K562 (cell line): ENCODE measurements around the gene UBXN6. TPM values are rescaled to one million over a fixed set of nuclear protein-coding genes. Genes with fewer than 3 reads are reported as not detected.

ENCODE experiments used
- BMI1 ChIP-seq: fragments of 150-350 bp; IDR thresholded peaks from 2 replicates; pipeline ENCODE4 v1.6.1; 2014; ENCODE audit warnings: low read length
- HNRNPL ChIP-seq: fragments of 200-400 bp; formaldehyde crosslinking; IDR thresholded peaks from 2 replicates; pipeline ENCODE4 v1.6.1; 2017; ENCODE audit warnings: low read depth, mild to moderate bottlenecking, low read length
- MAZ ChIP-seq, 2 experiments: fragments of 450-650 bp in 1 of 2; sonication (generic) in 1 of 2; formaldehyde crosslinking; IDR thresholded peaks in 1 of 2; conservative IDR thresholded peaks in 1 of 2; 2 replicates each; pipeline versions ENCODE4 v1.4.0 to v1.5.0; 2020; ENCODE audit warnings: mild to moderate bottlenecking in 1 of 2, missing genetic modification reagents in 1 of 2
- MCM5 ChIP-seq: fragments of 450-650 bp; IDR thresholded peaks from 2 replicates; pipeline ENCODE4 v1.6.1; 2016; ENCODE audit warnings: low read depth
- MLLT1 ChIP-seq, 2 experiments: fragments of 450-650 bp; IDR thresholded peaks; 2 replicates each; pipeline ENCODE4 v1.6.1; 2016
- MYC ChIP-seq, 2 experiments: fragments of 250-450 bp in 1 of 2; sonication (Bioruptor Pico) in 1 of 2; IDR thresholded peaks; 2 replicates each; pipeline versions ENCODE4 v1.5.1 to v1.6.1; 2012 to 2021; ENCODE audit warnings: low read depth in 2 of 2, borderline replicate concordance in 1 of 2, improper control_type of control experiment in 1 of 2, low read length in 1 of 2, mild to moderate bottlenecking in 1 of 2, moderate library complexity in 1 of 2
- NCOR1 ChIP-seq: fragments of 450-650 bp; IDR thresholded peaks from 2 replicates; pipeline ENCODE4 v1.6.1; 2016; ENCODE audit warnings: mild to moderate bottlenecking, moderate library complexity
- RB1 ChIP-seq: fragments of 450-650 bp; IDR thresholded peaks from 2 replicates; pipeline ENCODE4 v1.6.1; 2017; ENCODE audit warnings: low read depth, mild to moderate bottlenecking
- YBX1 ChIP-seq: fragments of 450-650 bp; IDR thresholded peaks from 2 replicates; pipeline ENCODE4 v1.7.1; 2016; ENCODE audit warnings: mild to moderate bottlenecking
- ZFX ChIP-seq: sonication (generic); formaldehyde crosslinking; IDR thresholded peaks from 2 replicates; pipeline ENCODE4 v1.8.0; 2022; ENCODE audit warnings: mild to moderate bottlenecking, missing genetic modification reagents, moderate library complexity
- ZNF143 ChIP-seq: sonication (generic); formaldehyde crosslinking; IDR thresholded peaks from 2 replicates; pipeline ENCODE4 v1.9.0; 2022; ENCODE audit warnings: mild to moderate bottlenecking, missing genetic modification reagents
- ZNF175 ChIP-seq: fragments of 200-800 bp; sonication (Bioruptor generic); IDR thresholded peaks from 2 replicates; pipeline ENCODE4 v1.6.1; 2016; ENCODE audit warnings: low read depth, mild to moderate bottlenecking, missing genetic modification characterization, missing compliant biosample characterization
- ZNF324 ChIP-seq: fragments of 250-450 bp; sonication (Bioruptor Pico); IDR thresholded peaks from 2 replicates; pipeline ENCODE4 v1.4.0; 2020; ENCODE audit warnings: mild to moderate bottlenecking
- ZNF395 ChIP-seq: fragments of 200-800 bp; sonication (Bioruptor generic); IDR thresholded peaks from 2 replicates; pipeline ENCODE4 v1.6.1; 2017; ENCODE audit warnings: missing genetic modification characterization, missing compliant biosample characterization
- ZNF444 ChIP-seq: fragments of 250-450 bp; sonication (Bioruptor Pico); IDR thresholded peaks from 2 replicates; pipeline ENCODE4 v1.4.0; 2020; ENCODE audit warnings: mild to moderate bottlenecking, moderate library complexity
- ZNF609 ChIP-seq: sonication (generic); formaldehyde crosslinking; IDR thresholded peaks from 2 replicates; pipeline ENCODE4 v1.8.1; 2023; ENCODE audit warnings: missing genetic modification reagents, mild to moderate bottlenecking, borderline replicate concordance
- ZNF695 ChIP-seq: fragments of 450-650 bp; formaldehyde crosslinking; IDR thresholded peaks from 2 replicates; pipeline ENCODE4 v1.4.0; 2020; ENCODE audit warnings: mild to moderate bottlenecking, moderate library complexity
- polyA plus RNA-seq, 8 experiments: library from polyadenylated mRNA; depleted of rRNA in 4 of 8; stranded (reverse) in 5 of 8; unstranded in 3 of 8; fragments of >200 nt; fragmentation: Nextera tagmentation in 2 of 8; fragmentation: Illumina TruSeq in 1 of 8; extraction: Ambion mirVana in 2 of 8; extraction: Trizol in 1 of 8; gene quantifications; 2 replicates each; pipeline versions ENCODE4 v1.2.1 to v1.2.3, GENCODE V29; 2011 to 2014; ENCODE audit warnings: inconsistent platforms in 1 of 8, missing spikeins in 1 of 8
- total RNA-seq, 7 experiments: library from RNA; depleted of rRNA in 6 of 7; stranded (reverse); fragments of >200 nt in 6 of 7; fragmentation: Illumina TruSeq in 2 of 7; extraction: Trizol in 2 of 7; gene quantifications; 2 replicates each; pipeline versions ENCODE4 v1.2.1 to v1.2.3, GENCODE V29; 2011 to 2021; ENCODE audit warnings: low replicate concordance in 1 of 7
- TF ChIP-seq, protein P1 (sequence below): IDR thresholded peaks from 3 replicates; pipeline ENCODE4 v1.6.1; 2011; ENCODE audit warnings: borderline replicate concordance, mild to moderate bottlenecking; ENCODE audit not compliant: insufficient read length, insufficient read depth

UBXN6 gene
- total and polyA plus RNA-seq, 9 of the 15 experiments (the other 6 are each of a cell fraction or from before 2014, with no cell fraction given) = 0.48 to 90.2 (median 29.5) TPM

DNA sequence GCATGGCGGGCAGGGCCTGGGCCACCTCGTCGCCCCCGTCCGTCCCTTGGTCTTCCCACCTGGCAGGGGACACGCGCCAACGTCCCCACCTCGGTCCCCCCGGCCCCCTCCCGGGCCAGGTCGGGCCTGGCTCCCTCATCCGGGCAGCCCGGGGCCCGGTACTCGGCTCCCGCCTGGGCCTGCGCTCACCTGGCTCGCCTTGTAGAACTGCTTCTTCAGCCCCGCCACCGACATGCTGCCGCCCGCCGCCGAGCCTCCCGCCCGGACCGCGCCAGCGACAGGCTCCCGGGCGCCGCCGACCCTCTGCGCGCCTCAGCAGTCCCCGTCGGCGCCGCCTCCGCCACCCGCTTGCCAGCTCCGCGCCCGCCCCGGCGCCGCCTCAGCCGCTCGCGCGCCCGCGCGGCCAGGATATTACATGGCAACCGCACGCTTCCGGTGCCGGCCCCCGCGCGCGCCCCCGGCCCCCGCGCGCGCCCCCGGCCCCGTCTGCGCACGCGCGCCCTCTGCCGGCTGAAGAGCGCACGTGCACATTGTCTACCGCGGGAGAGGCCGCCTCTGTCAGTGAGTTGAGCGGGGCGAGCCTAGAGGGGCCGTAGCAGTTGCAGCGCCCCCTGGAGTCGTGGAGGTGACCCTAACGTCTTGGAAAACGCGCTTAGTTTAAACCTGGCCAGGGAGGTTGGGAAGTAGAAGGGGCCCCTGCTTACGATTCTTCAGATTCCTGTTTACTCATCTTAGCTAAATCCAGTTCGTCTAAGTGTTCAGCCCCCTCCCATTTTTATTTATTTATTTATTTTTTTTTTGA is 57.3 kb downstream of the UBXN6 start, which contains the start of gene SH3GL1 (continued):
- TF ChIP-seq YBX1 (no peak), ZNF324 (CRISPR knock-in tag) (no peak), ZNF695 (CRISPR knock-in tag) (no peak), MLLT1 (IDR thresholded peaks at IDR 0.05) (peak in 1 of 2 experiments; percentile 37; a peak in 2 of 4 replicates), RB1 (peak; percentile 96), MAZ (CRISPR knock-in tag; conservative IDR thresholded peaks at IDR 0.05 in 1 of 2, IDR thresholded peaks at IDR 0.05 in 1 of 2) (peak; percentile 28 to 89; a peak in 3 of 4 replicates), ZNF395 (CRISPR knock-in tag) (peak; percentile 98), ZNF175 (peak; percentile 92), ZNF444 (CRISPR knock-in tag) (no peak), BMI1 (no peak), ZFX (CRISPR knock-in tag) (peak; percentile 81), ZNF143 (CRISPR knock-in tag) (0 out of 2 replicates have a peak, but pooled peaks have one; percentile 46), NCOR1 (peak; percentile 58), ZNF609 (peak; percentile 72; the same call in 1 of the 2 replicates), MCM5 (no peak), HNRNPL (0 out of 2 replicates have a peak, but pooled peaks have one; percentile 40), MYC (IDR thresholded peaks at IDR 0.05; ENCODE audit: low read depth, low read length) (peak; percentile 88), MYC (CRISPR knock-in tag; IDR thresholded peaks at IDR 0.05; ENCODE audit: borderline replicate concordance, low read depth) (no peak)
- TF ChIP-seq, protein P1, sequence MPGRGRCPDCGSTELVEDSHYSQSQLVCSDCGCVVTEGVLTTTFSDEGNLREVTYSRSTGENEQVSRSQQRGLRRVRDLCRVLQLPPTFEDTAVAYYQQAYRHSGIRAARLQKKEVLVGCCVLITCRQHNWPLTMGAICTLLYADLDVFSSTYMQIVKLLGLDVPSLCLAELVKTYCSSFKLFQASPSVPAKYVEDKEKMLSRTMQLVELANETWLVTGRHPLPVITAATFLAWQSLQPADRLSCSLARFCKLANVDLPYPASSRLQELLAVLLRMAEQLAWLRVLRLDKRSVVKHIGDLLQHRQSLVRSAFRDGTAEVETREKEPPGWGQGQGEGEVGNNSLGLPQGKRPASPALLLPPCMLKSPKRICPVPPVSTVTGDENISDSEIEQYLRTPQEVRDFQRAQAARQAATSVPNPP = no peak
